IPS-NIHi7 (cell line): ENCODE results near the gene GREB1.

Experiments
- DNase-seq: peaks from one replicate; pipeline ENCODE4 v3.0.0; 2012; ENCODE audit warnings: mixed read lengths; ENCODE audit errors: extremely low spot score

The GREB1 gene

DNA sequence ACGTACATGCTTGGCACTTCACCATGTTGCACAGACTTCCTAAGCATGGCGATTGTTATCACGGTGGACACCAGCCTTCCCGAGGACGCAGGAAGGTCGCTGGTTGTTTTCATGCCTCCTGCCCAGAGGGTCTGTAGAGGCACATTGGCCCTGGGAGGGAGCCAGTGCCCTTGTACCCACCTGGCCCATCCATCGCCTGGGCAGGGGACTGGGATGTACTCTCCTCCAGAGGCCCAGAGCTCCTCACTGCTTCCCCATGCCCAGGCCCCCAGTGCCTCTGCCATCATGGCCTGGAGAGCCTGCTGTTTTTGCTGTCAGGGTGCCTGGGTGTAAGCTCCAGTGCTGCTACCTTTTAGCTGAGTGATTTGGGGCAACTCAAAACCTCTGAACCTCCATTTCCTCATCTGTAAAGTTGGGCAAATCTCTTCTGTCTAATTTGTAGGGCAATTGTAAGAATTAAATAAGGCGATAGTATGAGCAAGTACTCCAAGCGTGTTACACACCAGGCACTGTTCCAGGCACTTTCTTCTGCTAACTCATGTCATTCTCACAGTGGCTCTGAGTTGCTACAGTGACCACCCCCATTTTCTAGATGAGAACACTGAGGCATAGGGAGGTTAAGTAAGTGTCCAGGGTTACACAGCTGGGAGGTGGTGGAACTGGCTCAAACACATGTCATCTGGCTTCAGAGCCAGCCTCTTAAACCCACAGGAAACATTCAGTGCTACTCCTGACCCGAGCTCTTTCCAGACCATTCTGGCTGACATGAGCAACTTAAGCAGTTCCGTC lies 45.3 kb downstream of the GREB1 start:
- no peak for DNase-seq

DNA sequence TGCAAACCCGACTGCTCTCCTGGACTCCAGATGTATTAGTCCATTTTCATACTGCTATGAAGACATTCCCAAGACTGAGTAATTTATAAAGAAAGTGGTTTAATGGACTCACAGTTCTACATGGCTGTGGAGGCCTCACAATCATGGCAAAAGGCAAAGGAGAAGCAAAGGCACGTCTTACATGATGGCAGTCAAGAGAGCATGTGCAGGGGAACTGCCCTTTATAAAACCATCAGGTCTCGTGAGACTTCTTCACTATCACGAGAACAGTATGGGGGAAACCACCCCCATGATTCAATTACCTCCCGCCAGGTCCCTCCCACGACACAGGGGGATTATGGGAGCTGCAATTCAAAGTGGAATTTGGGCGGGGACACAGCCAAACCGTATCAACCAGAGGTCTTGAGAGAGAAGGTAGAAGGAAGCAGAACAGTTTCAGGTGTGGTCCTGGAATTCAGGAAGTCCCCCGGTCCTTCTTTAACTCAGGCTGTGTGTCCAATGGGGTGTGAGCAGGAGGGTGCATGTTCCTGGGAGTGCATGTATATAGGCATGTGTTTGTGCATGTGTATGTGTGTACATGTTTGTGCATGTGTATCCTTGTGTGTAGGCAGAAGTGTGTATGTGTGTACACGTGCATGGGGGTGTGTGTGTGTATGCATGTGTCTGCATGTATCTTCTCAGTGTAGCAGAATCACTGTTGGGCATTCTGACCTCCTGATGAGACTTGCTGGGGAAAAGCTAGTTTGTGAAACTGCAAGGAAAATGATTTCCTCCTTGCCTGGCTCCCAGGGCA lies 46.2 kb downstream of the GREB1 start:
- DNase-seq = no peak

DNA sequence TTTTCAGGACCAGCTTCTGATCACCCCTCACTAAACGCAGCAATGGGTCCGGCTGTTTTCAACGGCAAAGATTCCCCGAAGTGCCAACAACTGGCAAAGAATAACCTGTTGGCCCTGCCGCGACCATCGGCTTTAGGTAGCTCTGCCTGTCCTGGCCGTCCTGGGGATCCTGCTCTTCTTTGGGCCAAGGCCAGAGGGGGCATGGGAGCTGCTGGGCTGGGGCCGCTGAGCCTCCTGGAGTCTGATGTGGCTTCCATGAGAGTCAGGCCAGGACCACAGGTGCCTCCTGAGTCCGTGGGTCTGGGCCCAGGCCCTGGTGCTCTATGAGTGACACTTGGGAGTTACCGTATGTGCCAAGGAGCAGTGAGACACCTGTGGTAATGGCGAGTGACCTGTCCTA lies 46.9 kb downstream of the GREB1 start:
- DNase-seq = no peak

DNA sequence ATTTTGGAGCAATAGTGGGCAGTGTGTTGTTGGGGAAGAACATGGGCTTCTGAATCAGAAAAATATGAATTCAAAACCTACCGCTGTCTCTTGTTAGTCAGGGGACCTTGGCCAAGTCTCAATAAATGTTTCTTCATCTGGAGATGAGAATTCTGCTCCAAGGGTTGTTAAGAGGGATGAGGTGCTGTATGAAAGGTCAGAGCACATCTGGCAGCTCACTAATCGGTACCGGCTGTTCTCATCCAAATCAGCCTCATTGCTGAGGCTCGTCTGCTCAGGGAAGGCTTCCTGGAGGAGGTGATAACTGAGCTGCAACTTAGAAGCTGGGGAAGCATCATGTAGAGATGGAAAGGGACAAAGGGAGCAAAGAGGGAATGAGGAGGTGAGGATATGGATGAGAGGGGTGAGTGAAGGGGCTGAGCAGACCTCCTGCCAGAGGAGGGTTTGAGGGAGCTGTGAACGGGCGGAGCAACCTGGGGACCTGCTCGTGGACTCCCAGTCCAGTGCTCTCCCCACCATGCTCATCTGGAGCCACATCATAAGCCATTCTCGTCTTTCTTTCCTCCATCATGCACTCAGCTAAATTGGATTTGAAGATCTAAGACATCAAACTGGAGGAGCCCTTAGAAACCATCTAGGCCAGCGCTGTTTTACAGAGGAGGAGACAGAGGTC lies 47.4 kb downstream of the GREB1 start:
- no peak for DNase-seq

DNA sequence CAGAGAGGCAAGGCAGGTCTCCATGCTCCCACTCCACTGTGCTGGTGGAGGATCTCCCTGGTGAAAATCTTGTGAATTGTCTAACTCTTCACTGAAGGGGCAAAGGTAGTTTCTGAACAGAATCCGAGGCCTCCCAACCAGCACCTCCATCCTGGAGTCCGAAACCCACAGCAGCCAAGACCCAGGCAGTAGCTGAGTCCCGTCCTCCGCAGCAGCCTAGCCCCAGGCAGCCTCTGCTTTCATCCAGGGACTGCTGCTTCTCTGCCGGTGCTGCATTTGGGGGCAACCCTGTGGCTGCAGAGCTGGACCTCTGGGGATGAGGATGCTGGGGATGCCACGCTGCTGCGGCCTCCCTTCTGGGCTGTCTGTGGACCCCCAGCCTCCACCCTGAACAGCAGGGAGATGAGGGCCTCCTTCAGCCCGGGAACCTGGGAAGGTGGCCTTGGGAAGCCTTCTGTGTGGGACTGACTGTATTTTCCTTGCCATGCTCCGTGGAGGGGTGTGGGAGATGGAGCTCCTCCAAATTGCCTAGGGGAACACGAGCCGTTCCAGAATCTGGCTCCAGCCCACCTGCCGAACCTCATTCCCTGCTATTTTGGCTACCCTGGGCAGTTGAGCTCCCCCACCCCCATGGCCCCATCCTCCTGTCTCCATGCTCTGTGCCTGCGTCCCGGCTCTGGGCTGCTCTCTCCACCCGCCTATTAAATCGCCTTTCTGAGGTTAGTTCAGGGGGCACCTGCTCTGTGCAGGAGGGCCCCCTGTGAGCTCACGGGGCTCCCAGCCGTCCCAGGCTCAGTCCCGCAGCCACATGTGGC lies 48.2 kb downstream of the GREB1 start:
- no peak for DNase-seq

DNA sequence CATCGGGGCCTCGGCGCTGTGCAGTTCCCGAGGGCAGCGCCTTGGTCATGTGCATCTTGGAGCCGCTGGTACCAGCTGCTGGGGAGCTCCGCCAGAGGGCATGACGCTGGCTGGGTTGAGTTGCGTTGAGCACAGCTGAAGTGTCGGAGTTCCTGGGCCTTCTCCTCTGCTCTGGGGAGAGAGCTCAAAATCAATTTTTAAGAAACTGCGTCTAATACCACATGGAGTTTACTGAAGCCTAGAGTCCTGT lies 48.7 kb downstream of the GREB1 start:
- no peak for DNase-seq

DNA sequence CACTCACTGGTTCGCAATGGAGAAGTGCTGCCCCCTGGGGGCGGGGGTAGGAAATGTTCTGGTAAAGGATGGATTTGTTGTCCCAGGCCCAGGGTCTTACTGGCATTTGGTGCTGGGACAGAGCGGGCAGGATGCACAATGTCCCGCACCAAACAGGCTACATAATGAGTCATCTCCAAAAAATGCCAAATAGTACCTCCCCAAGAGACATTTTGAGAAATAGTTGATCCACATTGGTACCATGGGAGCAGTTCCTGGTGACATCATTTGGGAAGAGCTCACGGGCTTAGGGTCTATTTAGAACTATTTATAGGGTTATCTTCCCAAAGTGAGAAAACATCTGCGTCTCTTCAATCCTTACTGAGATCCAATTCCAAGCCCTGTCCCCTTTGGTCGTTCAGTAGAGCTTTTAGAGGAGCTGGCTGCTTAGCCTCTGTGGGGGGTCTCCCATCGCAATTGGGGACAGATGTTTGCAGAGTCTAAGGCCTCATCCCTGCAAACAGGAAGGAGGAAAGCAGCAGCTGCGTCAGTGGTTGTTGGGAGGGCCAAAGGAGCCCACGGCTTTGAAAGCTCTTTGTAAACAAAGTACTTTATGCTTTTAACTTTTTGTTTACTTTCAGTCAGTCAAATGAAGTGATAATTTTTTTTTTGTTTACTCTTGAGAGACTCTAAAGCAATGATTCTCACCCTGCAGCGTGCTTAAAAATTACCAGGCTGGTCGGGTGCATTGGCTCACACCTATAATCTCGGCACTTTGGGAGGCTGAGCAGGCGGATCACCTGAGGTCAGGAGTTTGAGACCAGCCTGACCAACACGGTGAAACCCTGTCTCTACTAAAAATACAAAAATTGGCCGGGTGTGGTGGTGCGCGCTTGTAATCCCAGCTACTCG lies 49.3 kb downstream of the GREB1 start:
- peak; percentile 79 for DNase-seq

DNA sequence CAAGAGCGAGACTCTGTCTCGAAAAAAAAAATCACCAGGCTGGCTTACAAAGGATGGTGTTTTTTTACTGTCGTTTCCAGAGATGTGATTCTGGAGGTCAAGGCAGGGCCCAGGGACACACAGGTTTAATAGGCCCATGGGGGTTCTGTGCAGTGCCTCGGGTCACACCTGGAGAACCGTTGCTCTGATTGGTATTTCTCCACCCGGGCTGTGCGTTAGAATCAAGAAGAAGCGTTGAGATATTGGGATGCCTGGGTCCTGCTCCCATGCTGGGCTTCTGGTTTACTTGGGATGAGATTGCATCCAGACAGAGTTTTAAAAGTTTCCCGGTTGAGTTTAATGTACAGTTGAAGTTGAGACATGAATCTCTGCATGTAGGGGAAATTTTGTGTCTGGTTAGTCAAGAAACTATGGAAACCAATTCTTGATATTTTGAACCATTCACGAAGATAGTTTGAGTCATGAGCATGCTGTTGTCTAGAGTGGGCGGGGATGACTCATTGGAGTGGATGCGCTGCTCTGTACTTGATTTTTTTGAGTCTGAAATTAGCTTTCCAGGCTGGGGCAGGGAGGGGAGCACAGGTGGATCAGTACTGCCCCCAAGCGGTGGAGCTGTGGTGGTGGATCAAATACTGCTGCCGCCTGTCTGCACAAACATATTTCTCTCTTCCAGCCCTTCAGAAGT lies 50.1 kb downstream of the GREB1 start:
- peak; percentile 87 for DNase-seq

DNA sequence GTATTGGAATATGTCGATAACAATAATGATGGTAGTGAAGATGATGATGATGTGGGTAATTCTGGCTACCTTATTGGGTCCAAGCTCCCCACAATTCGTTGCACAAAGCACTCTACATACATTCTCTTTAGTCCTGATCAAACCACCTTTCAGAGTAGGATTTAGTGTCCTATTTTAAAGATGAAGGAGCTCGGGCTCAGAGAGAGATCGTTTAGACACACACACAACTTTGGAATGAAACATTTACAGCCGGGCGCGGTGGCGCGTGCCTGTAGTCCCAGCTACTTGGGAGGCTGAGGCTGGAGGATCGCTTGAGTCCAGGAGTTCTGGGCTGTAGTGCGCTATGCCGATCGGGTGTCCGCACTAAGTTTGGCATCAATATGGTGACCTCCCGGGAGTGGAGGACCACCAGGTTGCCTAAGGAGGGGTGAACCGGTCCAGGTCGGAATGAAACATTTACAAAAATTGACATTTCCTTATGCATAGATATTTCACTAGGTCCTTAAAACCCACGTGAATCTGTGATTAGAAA lies 50.7 kb downstream of the GREB1 start:
- DNase-seq = no peak

DNA sequence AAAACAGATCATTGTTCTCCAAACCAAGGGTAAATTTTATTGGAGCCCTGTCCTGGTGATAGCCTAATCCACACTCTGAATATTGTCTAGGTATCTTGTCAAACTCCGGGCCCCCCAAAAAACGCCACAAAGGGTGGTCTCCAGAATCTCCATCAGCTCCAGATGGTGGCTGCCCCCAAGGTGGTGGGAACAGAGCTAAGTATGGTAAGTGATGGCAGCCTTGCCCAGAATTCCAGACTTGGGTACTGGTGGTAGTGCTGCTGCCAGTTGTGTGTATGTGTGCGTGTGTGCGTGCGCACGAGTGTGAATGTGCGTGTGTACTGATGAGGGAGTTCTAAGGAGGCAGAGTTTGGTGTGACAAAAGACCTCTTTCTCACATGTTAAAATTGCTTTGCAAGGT lies 51.2 kb downstream of the GREB1 start:
- no peak for DNase-seq

DNA sequence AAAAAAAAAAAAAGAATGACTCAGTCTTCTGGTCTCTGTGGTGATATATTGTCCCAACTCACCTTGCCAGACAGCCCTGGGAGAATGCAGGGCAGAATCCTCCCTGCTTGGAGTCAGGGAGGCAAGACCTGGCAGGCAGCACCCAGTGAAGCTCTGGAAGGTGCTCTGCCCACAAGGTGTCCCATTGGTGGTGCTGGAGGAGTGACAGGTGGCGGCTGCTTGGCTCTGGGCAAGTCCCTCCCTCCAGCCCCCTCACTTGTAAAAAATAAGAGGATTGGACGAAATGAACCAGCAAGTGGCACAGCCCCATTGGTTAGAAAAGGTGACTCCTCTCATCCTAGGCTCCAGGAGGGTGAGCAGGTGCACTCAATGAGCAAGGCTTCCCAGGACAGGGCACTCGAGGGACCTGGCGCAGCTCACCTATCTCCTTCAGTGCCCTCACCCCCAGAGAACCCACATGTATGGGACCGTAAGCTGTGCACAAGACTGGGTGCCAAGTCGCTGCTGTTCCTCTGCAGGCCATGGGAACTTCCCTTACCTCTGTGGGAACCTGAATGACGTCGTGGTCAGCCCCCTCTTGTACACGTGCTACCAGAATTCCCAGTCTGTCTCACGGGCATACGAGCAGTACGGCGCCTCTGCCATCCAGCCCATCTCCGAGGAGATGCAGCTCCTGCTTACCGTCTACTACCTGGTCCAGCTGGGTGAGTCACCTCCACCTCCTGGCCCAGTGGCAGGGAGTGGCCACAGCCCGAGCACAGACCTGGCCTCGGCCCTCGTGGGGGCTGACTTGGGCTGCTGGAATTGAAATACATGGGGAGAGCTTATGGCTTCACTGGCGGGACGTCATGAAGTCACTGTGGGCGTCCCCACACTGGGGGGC lies 54.6 kb downstream of the GREB1 start:
- DNase-seq = no peak

DNA sequence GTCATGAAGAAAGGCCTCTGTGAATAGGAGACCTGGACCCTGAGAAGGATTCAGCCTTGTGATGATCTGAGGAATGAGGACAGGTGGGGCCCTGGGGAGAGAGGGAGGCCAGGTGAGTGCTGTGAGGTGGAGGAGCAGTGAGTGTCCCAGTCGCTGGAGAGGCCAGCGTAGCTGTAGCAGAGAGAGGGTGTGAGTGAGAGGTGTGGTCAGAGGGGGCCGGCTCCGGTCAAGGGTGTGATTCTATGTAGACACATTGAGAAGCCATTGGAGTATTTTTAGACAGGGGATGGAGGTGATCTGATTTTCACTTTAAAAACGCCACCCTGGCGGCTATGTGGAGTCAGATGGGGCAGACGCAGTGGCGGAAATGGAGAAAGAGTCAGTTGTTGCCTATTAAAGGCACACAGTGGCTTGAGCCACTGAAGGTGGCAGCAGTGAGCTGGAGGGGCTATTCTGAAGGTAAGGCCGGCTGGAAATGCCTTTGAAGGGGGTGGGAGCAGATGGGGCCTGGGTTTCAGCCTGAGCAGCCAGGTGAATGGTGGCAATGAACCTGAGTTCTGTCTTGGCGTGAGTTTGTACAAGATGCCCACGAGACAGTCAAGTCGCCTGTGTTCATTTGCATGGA lies 55.6 kb downstream of the GREB1 start:
- DNase-seq = peak; percentile 46

DNA sequence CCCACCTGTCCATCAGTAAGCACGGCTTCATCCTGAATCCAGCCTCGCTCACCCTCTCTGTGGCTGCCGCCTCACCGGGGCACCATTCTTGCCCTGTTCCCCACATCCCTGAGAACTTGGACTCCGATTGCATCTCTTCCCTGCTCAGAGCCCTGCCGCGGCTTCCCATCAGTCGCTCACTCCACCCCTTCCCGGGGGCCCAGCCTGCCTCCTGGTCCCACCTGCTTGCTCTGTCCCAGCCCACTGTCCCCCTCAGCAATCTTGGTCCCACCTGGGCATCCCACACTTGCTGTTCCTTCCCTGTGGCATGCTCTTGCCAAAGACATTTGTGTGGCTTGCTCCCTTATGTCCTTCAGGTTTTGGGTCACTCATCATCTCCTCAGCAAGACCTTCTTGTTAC lies 56.3 kb downstream of the GREB1 start:
- no peak for DNase-seq

DNA sequence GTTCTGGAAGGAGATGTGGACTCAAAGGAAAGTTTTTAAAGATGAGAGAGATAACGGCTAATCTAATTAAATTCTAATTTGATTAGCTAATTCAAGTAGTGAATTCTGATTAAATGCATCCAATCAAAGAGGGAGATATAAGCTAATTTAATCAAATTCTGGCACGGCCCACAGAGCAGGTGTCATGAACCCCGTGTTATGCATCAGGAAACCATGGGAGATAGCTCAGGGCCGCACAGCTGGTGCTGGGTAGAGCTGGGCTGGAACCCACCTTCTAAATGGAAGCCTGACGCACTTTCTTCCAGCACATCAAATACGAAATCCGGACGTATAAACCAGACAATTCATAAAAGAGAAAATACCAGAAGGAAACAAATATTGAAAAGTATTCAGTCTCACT lies 57.2 kb downstream of the GREB1 start:
- no peak for DNase-seq

DNA sequence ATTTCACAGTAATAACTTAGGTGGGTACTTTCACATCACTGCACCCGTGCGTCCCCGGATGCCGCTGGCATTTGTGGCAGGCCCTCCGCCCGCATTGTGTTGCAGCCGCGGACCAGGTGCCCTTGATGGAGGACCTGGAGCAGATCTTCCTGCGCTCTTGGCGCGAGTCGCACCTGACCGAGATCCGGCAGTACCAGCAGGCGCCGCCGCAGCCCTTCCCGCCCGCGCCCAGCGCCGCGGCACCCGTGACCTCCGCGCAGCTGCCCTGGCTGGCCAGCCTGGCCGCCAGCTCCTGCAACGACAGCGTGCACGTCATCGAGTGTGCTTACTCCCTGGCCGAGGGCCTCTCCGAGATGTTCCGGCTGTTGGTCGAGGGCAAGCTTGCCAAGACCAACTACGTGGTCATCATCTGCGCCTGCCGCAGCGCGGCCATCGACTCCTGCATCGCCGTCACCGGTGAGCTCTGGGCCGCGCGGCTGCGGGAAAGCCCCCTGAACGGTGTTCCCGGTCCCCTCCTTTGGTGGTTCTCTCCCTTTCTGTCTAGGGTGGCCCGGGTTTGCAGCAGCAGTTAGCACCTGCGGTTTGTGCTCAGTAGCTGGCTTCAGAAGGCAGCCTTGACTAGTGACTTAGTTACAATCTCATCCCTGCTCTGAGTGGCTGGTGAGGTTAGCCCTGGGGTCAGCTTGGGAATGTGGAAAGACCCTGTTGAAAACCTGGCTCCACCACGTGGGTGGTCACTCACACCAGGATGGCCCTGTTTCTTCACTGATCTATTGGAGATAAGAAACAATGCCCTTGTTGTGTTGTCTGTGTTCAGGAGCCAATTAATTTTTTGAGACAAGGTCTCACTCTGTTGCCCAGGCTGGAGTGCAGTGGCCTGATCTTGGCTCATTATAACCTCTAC lies 59.1 kb downstream of the GREB1 start:
- DNase-seq = no peak

DNA sequence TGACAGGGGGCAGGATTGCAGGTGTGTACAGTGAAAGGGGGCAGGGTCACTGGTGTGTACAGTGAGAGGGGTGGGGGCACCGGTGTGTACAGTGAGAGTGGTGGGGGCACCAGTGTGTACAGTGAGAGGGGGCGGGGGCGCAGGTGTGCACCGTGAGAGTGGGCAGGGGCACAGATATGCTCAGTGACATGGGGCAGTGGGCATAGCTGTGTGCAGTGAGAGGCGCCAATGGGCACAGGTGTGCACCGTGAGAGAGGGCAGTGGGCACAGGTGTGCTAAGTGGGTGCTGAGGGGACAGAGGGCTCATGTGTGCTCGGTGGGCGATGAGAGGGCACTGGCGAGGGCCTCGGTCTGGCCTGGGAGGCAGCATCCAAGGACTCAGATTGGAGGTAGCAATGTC lies 63.0 kb downstream of the GREB1 start:
- DNase-seq = no peak

DNA sequence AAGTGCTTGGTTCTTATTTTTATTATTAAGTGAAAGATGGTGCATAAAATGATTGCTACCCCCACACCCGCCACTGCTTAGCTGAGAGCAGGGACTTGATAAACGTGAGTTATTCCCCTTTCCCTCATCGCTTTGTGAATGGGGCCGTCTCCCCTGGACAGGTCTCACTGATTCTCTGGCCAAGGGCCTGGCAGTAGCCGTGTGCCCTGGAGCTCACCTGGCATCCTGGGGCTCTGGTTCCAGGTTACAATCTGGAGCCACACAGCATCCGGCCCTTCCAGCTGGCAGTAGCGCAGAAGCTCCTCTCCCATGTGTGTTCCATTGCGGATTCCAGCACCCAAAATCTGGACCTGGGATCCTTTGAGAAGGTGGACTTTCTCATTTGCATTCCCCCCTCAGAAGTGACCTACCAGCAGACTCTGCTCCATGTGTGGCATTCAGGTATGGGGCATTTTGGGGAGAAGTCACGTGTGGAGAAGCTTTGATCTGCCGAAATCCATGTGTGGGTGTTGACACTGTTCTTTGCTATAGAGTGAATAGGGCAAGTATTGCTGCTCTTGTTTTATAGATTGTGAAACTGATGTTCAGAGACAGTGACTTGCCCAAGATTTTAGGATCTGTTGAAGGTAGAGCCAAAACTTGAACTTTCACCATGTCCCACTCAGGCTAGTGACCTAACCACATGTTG lies 63.8 kb downstream of the GREB1 start:
- no peak for DNase-seq
